ENCODE data around the gene ADGRB3. TPM values are rescaled to one million over a fixed set of nuclear protein-coding genes. Genes with fewer than 3 reads are reported as not detected.

Gene ADGRB3
- polyA plus RNA-seq, 2 of the 4 experiments (the other 2 are of a cell fraction) = not detected

DNA sequence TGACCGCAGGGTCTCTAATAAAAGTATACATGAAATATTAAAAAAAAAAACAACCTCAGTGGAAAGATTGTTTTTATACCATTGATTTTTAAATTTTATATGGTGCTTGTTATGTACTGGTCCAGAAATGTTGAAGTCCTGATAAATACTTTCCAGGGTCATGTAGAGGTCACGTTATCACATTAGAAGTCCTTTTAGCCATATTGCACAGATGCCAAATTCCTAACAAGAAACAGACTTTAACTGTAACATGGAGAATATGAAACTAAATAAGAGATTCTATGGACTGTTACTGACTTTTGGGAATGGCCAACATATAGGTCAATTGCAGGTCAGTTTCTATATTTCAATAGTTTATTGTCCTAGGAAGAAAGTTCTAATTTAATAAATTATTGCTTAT is 89.0 kb downstream of the ADGRB3 start:
- CTCF ChIA-PET = no interaction called here

DNA sequence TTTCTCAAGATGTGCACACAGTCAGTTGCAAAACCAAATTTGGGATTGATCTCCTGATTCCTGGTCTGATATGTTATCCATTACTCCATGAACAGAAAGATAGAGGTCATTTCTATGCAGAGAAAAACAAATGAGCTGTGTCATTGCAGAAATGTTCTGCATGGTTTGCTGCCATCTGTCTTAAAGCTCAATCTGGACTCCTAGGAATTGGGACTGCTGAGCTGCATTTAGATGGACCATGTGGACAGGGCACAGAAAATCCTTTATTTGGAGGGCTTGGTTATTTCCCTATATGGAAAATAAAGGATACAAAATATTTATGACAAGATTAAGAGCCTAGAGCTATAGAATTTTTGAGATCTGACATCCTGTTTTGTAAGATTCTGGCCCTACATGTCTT is 91.3 kb downstream of the ADGRB3 start:
- Histone ChIP-seq H3K9me3 (no peaks in the 10 kb centered on the region), H3K4me3 (no peak overlapping the region), H3K4me1 (no peaks in the 10 kb centered on the region), H3K27ac (no peak overlapping the region), H3K4me2 (no peak overlapping the region)
- no peak for DNase-seq (ENCODE audit: low read depth in 1 of 2, low spot score in 1 of 2)
- ChIA-PET POLR2A (no interaction called here), CTCF (no interaction called here)
- TF ChIP-seq, protein P1, sequence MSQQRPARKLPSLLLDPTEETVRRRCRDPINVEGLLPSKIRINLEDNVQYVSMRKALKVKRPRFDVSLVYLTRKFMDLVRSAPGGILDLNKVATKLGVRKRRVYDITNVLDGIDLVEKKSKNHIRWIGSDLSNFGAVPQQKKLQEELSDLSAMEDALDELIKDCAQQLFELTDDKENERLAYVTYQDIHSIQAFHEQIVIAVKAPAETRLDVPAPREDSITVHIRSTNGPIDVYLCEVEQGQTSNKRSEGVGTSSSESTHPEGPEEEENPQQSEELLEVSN (IDR thresholded peaks at IDR 0.05; ENCODE audit: borderline replicate concordance, low read depth) = no peak
- TF ChIP-seq, protein P2, sequence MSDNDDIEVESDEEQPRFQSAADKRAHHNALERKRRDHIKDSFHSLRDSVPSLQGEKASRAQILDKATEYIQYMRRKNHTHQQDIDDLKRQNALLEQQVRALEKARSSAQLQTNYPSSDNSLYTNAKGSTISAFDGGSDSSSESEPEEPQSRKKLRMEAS (IDR thresholded peaks at IDR 0.05) = no peak
- TF ChIP-seq HES2 (IDR thresholded peaks at IDR 0.05) (no peak), TP53 (CRISPR knock-in tag; IDR thresholded peaks at IDR 0.05) (no peak), CBX2 (IDR thresholded peaks at IDR 0.05; ENCODE audit: borderline replicate concordance, low read depth) (no peak), CEBPB (IDR thresholded peaks at IDR 0.05) (no peak), JUN (IDR thresholded peaks at IDR 0.05) (no peak), RAD21 (conservative IDR thresholded peaks at IDR 0.05 in 1 of 2, IDR thresholded peaks at IDR 0.05 in 1 of 2) (no peak), ZNF302 (CRISPR knock-in tag; IDR thresholded peaks at IDR 0.05) (no peak), ELK1 (IDR thresholded peaks at IDR 0.05; ENCODE audit: low read depth, low read length) (no peak)
- TF ChIP-seq, protein P3, sequence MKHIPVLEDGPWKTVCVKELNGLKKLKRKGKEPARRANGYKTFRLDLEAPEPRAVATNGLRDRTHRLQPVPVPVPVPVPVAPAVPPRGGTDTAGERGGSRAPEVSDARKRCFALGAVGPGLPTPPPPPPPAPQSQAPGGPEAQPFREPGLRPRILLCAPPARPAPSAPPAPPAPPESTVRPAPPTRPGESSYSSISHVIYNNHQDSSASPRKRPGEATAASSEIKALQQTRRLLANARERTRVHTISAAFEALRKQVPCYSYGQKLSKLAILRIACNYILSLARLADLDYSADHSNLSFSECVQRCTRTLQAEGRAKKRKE (CRISPR knock-in tag; IDR thresholded peaks at IDR 0.05; ENCODE audit: low read depth) = no peak
- no peak for ATAC-seq
- FAIRE-seq = no peak

More for the DNA sequence above, 89.0 kb downstream of the ADGRB3 start:
- ATAC-seq (no peak), FAIRE-seq (no peak), DNase-seq (ENCODE audit: low read depth in 1 of 2, low spot score in 1 of 2) (no peak)
- H3K9me3 ChIP-seq = no peaks in the 10 kb centered on the region
- no peaks in the 10 kb centered on the region for H3K4me1 ChIP-seq
- TF ChIP-seq CBX8 (IDR thresholded peaks at IDR 0.05) = no peak
- TF ChIP-seq, protein P3 (CRISPR knock-in tag; IDR thresholded peaks at IDR 0.05; ENCODE audit: low read depth) = no peak
- no peak for TF ChIP-seq ZFP36 (IDR thresholded peaks at IDR 0.05; ENCODE audit: borderline replicate concordance, partially characterized antibody)
- TF ChIP-seq PBX3 (IDR thresholded peaks at IDR 0.05) = no peak
- no peak for TF ChIP-seq GATA3 (IDR thresholded peaks at IDR 0.05; ENCODE audit: borderline replicate concordance)
- no peak for TF ChIP-seq NFE2L2 (conservative IDR thresholded peaks at IDR 0.05; ENCODE audit: low read length)
- TF ChIP-seq POLR2AphosphoS2 (conservative IDR thresholded peaks at IDR 0.05; ENCODE audit: low read length) = no peak
- TF ChIP-seq SREBF2 (IDR thresholded peaks at IDR 0.05) = no peak
- H3K4me3 ChIP-seq = no peak overlapping the region
- POLR2A ChIA-PET = no interaction called here
- 50% methylated on average over 2 of the region's 2 CpGs for WGBS (ENCODE audit: missing lambda C conversion rate)
- no peak overlapping the region for H3K27ac ChIP-seq
- H3K4me2 ChIP-seq = no peak overlapping the region

- TF ChIP-seq FOXS1 (CRISPR knock-in tag; IDR thresholded peaks at IDR 0.05) = no peak
- no peak for TF ChIP-seq GATA3 (IDR thresholded peaks at IDR 0.05; ENCODE audit: borderline replicate concordance)
- no peak for TF ChIP-seq HMGXB4 (CRISPR knock-in tag; IDR thresholded peaks at IDR 0.05; ENCODE audit: borderline replicate concordance)
- TF ChIP-seq JUN (IDR thresholded peaks at IDR 0.05) = no peak
- TF ChIP-seq HES2 (IDR thresholded peaks at IDR 0.05) = no peak
- no peak for TF ChIP-seq BHLHE40 (IDR thresholded peaks at IDR 0.05; ENCODE audit: low read depth, low read length)
- no peak for TF ChIP-seq NFE2L2 (conservative IDR thresholded peaks at IDR 0.05; ENCODE audit: low read length)
- no peak for TF ChIP-seq NR3C1 (IDR thresholded peaks at IDR 0.05)
- no peak for TF ChIP-seq ZC3H11A (IDR thresholded peaks at IDR 0.05)
- TF ChIP-seq POLR2A (IDR thresholded peaks at IDR 0.05; ENCODE audit: low read length) = no peak
- TF ChIP-seq KDM1A (IDR thresholded peaks at IDR 0.05; ENCODE audit: low read depth) = no peak
- no peak for TF ChIP-seq FOSL2 (IDR thresholded peaks at IDR 0.05)
- no peak for TF ChIP-seq FOSL2 (CRISPR knock-in tag; IDR thresholded peaks at IDR 0.05)
- no peak for TF ChIP-seq ZFP36 (IDR thresholded peaks at IDR 0.05; ENCODE audit: borderline replicate concordance, partially characterized antibody)
- TF ChIP-seq EHF (CRISPR knock-in tag; IDR thresholded peaks at IDR 0.05) = no peak
- TF ChIP-seq HDAC2 (IDR thresholded peaks at IDR 0.05) = no peak
- TF ChIP-seq ESRRA (IDR thresholded peaks at IDR 0.05; ENCODE audit: borderline replicate concordance, low read length) = no peak
- TF ChIP-seq CEBPB (IDR thresholded peaks at IDR 0.05) = no peak
- CTCF ChIA-PET = no interaction called here
- no peak overlapping the region for H3K27ac ChIP-seq
Observed at GRCh38 chr6:68726992-68727391, 91.9 kb downstream of the ADGRB3 start.

More at GRCh38 chr6:68726992-68727391, 91.9 kb downstream of the ADGRB3 start:
- no peak for DNase-seq (ENCODE audit: low read depth in 1 of 2, low spot score in 1 of 2)
- H3K4me1 ChIP-seq = no peaks in the 10 kb centered on the region
- POLR2A ChIA-PET = no interaction called here
- no peak overlapping the region for H3K4me3 ChIP-seq
- no peak overlapping the region for H3K4me2 ChIP-seq
- FAIRE-seq = no peak
- ATAC-seq = no peak
- WGBS (ENCODE audit: missing lambda C conversion rate) = 30% methylated on average over 1 of the region's 1 CpG
- H3K9me3 ChIP-seq = no peaks in the 10 kb centered on the region

Measured in A549 (cell line).